GM18520 (cell line): ENCODE data around the gene SERTAD1.
"Not testable (repeated sequence)": the region's sequence is repeated elsewhere in the genome, so short reads cannot be mapped to it uniquely, and the experiment has no call there.

ENCODE experiments used
- ATAC-seq: cut with Tn5 transposase; IDR thresholded peaks from one replicate; pipeline ENCODE4 v1.9.1; 2021; ENCODE audit not compliant: unreplicated experiment

SERTAD1 gene

GRCh38 chr19:40425450-40426287 lies at the start of gene SERTAD1:
Gene SERTAD1 (minus strand): TSS chr19:40425992. CDS start chr19:40423546, 2,446 bp downstream.
- peak; percentile 74 for ATAC-seq

GRCh38 chr19:40474737-40475136 lies 48.9 kb upstream of the SERTAD1 start:
- no peak for ATAC-seq

- no peak for ATAC-seq
Measured at GRCh38 chr19:40472516-40472915, 46.7 kb upstream of the SERTAD1 start.

GRCh38 chr19:40471111-40471510 lies 45.3 kb upstream of the SERTAD1 start:
- no peak for ATAC-seq

- ATAC-seq: no peak
Measured at GRCh38 chr19:40469011-40469410, 43.2 kb upstream of the SERTAD1 start.

GRCh38 chr19:40466985-40467734 lies 41.4 kb upstream of the SERTAD1 start, which contains the start of gene SPTBN4:
Gene SPTBN4 (plus strand): TSS chr19:40467001. CDS start chr19:40472622, 5,621 bp downstream.
- no peak for ATAC-seq

- peak; percentile 34 for ATAC-seq
Measured at GRCh38 chr19:40466219-40466984, 40.6 kb upstream of the SERTAD1 start.

GRCh38 chr19:40465557-40466218 lies 39.9 kb upstream of the SERTAD1 start, which contains the start of gene BLVRB:
Gene BLVRB (minus strand): TSS chr19:40465745. CDS start chr19:40465688, 57 bp downstream.
- peak; percentile 84 for ATAC-seq

- ATAC-seq: no peak
Measured at GRCh38 chr19:40465025-40465556, 39.3 kb upstream of the SERTAD1 start.

- no peak for ATAC-seq
Measured at GRCh38 chr19:40464059-40465024, 38.5 kb upstream of the SERTAD1 start.

- ATAC-seq: not testable (repeated sequence)
Measured at GRCh38 chr19:40463587-40464037, 37.8 kb upstream of the SERTAD1 start.

GRCh38 chr19:40461669-40462221 lies 36.0 kb upstream of the SERTAD1 start:
- no peak for ATAC-seq

GRCh38 chr19:40460185-40460584 lies 34.4 kb upstream of the SERTAD1 start:
- no peak for ATAC-seq

GRCh38 chr19:40458597-40458974 lies 32.8 kb upstream of the SERTAD1 start:
- no peak for ATAC-seq

GRCh38 chr19:40457953-40458596 lies 32.3 kb upstream of the SERTAD1 start:
- no peak for ATAC-seq

GRCh38 chr19:40457048-40457447 lies 31.3 kb upstream of the SERTAD1 start:
- ATAC-seq: no peak

GRCh38 chr19:40453943-40454342 lies 28.2 kb upstream of the SERTAD1 start:
- ATAC-seq: not testable (repeated sequence)

GRCh38 chr19:40453151-40453735 lies 27.5 kb upstream of the SERTAD1 start:
- ATAC-seq: no peak
